Measurements from ENCODE around the gene GPR171.

DNA sequence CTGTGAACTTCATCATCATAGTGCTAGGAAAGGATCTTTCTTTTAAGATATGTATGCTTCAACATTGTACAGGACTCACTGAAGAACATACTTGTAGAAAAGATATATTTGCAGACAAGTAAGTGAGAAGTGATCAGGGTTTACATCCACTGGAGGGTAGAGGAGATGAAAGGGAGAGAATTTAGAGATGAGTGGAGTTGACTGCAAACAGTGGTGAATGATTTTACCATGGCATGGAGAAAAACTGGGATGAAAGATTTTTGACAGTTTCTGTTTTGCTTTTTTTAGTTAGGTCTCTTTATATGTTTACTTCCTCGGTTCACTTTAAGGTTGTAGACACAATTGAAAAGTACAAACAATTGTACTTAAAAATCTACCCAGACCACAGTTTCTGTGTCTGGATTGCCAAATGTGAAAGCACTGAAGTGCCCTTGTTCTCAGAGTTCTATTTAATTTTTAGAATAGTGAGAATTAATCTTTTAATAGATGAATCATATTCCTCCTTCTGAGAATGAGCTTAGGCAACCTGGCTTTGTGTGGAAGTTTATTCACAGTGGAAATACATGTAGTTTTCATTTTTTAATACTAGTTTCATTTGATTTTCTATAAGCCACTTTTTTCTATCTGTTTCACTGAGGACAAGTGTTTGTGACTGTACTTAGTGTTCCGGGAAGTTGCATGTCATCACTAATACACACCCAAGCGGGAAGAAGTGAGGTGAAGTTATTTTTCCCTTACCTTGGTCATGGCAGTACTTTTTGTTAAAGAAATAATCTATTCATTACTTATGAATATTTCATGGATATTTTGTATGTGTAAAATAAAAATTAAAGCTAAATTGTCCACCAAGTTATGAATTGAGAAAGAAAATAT lies 1.8 kb upstream of the GPR171 start:
- TF ChIP-seq, protein P1, sequence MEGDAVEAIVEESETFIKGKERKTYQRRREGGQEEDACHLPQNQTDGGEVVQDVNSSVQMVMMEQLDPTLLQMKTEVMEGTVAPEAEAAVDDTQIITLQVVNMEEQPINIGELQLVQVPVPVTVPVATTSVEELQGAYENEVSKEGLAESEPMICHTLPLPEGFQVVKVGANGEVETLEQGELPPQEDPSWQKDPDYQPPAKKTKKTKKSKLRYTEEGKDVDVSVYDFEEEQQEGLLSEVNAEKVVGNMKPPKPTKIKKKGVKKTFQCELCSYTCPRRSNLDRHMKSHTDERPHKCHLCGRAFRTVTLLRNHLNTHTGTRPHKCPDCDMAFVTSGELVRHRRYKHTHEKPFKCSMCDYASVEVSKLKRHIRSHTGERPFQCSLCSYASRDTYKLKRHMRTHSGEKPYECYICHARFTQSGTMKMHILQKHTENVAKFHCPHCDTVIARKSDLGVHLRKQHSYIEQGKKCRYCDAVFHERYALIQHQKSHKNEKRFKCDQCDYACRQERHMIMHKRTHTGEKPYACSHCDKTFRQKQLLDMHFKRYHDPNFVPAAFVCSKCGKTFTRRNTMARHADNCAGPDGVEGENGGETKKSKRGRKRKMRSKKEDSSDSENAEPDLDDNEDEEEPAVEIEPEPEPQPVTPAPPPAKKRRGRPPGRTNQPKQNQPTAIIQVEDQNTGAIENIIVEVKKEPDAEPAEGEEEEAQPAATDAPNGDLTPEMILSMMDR (IDR thresholded peaks at IDR 0.05) = no peak
- TF ChIP-seq POLR2A (IDR thresholded peaks at IDR 0.05) = no peak
